GM19324 (cell line): Measurements from ENCODE around the gene FNIP1.
"Not testable (repeated sequence)": the region's sequence is repeated elsewhere in the genome, so short reads cannot be mapped to it uniquely, and the experiment has no call there.

Source experiments
- ATAC-seq: cut with Tn5 transposase; IDR thresholded peaks from one replicate; pipeline ENCODE4 v1.9.1; 2021; ENCODE audit warnings: mild to moderate bottlenecking, moderate library complexity; ENCODE audit not compliant: unreplicated experiment, low FRiP score

The FNIP1 gene

GRCh38 chr5:131644822-131645221, 152.0 kb downstream of the FNIP1 start:
- no peak for ATAC-seq

- ATAC-seq: no peak
Measured at GRCh38 chr5:131644370-131644769, 152.4 kb downstream of the FNIP1 start.

DNA sequence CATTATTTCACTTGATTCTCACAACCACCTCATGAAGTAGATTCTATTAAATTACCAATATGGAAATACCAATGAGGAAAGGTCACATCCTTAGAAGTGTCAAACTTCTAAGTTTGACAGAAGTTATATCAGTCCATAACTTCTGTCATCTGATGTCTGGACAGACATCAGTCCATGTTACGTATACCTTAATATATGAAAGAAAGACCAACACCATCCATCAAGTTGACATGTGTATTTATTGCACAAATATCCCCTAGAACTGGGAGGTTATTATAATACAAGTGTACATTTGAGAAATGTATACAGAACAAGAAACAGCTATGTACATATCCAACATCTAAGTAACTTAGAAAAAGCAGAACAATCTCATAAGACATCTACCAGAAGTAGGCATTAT, 155.3 kb downstream of the FNIP1 start:
- ATAC-seq: no peak

DNA sequence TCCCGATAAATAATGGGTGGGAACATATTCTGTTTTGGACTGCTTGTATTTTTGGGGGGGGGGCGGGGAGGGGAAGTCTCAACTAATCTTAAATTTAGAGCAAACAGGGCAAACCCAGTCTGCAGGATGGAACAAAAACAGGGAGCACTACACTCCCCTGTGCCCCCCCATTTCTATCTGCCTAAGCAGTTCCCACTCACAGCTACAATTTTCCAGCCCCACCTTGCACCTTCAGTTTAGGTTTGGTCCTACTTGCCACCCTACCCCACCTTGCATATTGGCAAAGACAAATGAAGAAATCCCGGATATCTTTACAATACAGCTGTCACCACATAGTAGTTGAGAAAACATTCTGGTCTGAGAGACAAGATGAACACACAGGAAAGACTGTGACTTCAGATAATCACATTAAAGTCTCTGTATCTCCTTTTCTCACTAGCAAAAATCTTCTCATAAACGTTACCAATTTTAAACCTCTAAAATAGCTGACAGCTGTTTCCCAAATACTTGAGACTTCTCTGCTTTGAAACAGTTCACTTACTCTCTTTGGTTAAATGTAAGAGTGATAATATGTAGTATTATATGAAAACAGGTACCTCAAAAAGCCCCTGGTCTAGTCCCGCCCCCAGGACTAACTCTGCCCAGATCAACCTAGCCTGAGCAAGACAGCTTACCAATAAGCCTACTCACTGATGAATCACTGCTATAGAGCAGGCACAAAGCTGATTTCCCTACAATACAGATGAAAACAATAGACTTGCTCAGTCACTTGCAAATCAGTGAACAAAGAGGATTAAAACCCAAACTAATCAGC, 156.6 kb downstream of the FNIP1 start:
- ATAC-seq: no peak

GRCh38 chr5:131639148-131639547, 157.7 kb downstream of the FNIP1 start:
- no peak for ATAC-seq

DNA sequence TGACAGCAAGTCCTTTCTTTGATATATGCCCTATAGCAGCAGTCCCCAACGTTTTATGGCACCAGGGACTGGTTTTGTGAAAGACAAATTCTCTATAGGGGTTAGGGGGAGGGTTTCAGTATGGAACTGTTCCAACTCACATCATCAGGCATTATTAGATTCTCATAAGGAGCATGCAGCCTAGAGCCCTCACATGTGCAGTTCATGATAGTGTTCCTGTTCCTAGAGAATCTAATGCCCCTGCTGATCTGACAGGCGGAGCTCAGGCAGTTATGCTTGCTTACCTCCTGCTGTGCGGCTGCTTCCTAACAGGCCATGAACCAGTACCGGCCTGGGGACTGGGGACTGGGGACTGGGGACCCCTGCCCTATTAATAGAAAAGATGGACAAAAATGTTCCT, 159.1 kb downstream of the FNIP1 start:
- no peak for ATAC-seq

DNA sequence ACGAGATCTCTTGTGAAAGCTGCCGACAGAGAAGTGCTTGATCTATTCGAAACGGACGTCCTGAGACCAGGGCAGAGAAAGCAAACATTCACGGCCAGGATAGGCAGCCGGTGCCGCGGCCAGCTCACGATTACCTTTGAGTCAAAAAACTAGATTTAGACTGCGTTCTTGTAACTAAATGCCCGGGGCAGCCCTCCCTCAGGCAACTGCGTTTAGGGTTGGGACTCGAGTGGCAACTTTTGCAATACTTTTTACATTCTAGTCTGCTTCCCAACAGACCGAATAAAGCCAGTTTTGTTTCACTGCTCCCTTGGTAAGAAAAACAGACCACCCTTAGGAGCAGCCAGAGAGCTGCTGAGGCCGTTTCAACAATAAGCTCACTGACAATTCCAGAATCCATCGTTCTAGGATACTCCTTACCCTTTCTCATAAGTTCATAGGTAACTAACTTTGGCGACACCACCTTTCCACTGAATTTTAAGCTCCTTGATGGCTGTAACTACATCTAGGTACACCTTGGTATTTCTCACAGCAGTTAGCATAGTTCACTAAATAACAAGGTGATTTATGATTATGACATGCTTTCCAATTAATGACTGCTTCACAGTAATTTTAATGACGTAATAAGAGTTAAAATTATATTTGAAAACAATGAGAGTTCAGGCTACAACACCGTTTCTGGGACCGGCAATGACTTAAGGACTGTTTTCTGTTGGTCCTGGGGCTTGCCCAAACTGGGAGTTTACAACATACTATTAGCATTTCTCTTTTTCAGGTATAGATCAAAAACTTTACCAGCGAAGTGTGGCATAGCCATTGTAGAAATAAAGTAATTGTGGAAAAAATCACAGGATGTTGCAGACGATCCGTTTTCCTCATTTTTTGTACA, 160.9 kb downstream of the FNIP1 start:
- no peak for ATAC-seq

DNA sequence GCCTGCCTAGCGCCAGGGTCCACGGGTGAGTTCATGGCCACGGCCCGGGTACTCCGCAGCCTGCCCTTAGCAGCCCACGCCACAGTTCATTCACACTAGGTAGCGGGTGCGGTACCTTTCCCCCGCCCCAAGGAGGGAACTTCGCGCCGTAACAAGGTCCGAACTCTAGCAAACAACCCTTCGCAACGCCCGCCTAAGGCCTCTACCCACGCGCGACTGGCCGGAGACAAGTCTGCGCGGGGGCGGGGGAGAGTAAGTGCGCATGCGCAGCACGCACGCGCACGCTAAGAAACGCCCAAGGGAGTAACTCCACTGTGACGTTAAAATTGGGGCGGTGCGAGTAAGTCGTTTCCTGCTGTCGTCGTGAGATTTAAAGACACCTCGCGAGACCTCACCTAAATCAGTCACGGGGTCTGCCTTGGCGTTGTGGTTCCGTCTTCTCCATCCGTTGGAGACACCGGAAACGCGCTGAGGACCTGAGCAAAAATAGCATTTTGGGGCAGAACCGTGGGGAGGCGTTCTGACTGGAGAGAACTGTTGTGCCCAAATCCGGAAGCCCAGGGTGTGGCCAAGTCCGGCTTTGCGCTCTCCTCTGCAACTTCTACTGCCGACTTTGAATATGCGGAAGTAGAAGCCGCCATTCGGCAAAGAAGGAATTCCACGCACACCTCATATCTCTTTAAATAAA, 161.7 kb downstream of the FNIP1 start, which contains the start of gene RAPGEF6:
Gene RAPGEF6, minus strand, starts transcription at position 234 of the 688 bp plus-strand sequence. Its CDS starts 199 bp downstream, at position 35.
- ATAC-seq: peak; percentile 95

GRCh38 chr5:131634666-131634995, 162.2 kb downstream of the FNIP1 start:
- ATAC-seq: peak; percentile 23

DNA sequence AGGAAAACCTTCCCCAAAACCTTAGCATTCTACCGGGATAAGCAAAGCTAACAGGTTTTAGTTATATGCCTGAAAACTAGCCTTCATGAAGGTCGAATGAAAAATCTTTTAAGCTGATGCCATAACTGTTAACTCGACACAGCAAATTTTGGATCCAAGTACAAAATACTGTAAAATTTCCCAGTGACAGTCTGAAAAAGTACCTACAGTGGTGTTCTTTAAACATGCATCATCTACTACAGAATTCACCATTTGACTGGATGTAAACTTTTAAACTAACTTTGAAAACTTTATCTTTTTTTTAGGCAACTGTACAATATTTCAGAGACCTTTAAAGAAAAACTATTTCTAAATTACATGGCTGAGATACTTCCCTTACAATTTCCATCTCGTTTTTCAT, 162.6 kb downstream of the FNIP1 start:
- no peak for ATAC-seq

DNA sequence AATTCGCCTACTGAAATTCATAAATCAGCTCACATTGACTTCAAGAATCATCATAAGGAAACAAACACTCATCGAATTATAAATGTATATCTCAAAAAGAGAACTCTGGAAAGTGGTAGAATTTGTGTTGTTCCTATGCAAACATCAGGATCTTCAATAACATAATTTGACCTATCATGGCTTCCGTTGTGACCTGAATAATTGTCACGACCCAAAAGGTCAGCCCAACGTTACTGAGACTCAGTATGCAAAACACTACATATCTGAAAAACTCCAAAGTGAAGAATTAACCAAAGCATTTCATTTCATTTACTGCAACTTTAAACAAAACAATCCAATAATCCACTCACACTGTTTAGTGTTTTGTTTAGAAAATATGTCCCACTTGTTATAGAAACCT, 163.0 kb downstream of the FNIP1 start:
- no peak for ATAC-seq

- ATAC-seq: no peak
Measured at GRCh38 chr5:131630963-131631350, 165.9 kb downstream of the FNIP1 start.

DNA sequence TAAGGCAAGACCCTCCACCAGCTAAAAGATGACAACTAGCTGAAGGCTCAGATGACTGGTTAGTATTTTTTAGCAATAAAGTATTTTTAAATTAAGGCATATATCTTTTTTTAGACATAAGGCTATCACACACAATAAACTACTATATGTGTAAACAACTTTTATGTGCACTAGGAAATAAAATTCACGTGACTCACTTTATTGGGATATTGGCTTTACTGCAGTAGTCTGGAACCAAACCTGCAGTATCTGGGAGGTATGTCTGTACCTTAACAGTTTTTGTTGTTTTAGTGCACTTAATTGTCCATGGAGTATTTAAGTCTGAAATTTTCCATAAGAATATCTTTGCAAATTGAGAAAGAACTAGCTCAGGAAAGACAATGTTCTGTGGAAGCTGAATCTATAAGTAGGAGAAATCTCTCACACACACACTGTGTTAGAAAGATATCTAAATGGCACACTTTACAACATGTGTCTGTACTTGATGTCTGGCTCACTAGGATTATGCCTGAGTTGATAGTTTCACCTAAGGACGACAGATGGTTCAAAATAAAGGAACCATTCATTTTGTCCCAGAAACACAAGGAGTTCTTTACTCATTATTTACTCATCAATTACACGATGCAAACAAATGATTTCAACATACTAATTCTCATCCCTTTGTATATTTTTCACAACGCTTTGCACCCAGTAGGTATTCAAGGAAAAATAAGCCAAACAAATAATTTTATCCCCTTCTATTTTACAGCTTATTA, 166.4 kb downstream of the FNIP1 start:
- no peak for ATAC-seq

DNA sequence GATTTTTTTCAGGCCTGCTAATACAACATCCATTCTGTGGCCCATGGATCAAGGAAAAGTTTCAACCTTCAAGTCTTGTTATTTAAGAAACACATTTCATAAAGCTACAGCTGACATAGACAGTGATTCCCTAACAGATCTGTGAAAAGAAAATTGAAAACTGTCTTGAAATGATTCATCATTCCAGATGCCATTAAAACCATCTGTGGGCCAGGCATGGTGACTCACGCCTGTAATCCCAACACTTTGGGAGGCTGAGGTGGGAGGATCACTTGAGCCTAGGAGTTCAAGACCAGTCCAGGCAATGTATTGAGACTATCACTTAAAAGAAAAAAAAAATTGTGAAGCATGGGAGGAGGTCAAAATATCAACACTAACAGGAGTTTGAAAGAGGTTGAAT, 167.8 kb downstream of the FNIP1 start:
- no peak for ATAC-seq

DNA sequence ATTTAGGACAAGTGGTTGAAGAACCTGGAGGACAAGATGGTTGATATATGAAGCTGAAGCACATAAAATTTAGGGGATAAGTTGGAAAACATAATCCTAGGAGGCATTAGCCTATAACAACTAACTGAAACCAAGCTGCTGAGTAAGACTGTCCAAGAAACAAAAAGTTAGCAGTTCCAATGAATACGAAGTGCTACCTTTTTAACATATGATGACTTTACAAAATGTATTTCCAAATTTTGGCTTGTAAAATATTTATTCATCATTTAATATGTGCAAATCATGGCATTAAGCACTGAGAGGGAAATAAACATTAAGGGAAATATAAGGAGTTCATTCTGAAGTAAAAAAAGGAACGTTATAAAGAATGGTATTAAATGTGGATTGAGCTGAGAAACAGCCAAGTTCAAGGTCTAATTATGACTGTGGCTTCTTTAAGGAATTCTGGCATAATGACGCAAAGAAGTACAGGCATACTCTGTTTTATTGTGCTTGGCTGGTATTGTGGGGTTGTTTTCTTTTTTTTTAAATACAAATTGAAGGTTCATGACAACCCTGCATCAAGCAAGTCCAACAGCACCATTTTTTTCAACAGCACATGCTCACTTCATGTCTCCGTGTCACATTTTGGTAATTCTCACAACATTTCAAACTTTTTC, 169.5 kb downstream of the FNIP1 start:
- ATAC-seq: no peak

GRCh38 chr5:131622633-131623032, 174.2 kb downstream of the FNIP1 start:
- ATAC-seq: no peak

GRCh38 chr5:131621164-131621563, 175.7 kb downstream of the FNIP1 start:
- not testable (repeated sequence) for ATAC-seq

DNA sequence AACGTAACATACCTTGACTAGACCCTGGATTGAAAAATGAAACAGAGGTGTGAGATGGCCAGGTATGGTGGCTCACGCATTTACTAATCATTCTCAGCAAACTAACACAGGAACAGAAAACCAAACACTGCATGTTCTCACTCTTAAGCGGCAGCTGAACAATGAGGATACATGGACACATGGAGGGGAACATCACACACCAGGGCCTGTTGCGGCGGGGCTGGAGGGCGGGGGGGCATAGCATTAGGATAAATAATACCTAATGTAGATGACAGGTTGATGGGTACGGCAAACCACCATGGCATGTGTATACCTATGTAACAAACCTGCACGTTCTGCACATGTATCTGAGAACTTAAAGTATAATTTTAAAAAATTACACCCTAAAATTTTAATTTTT, 177.7 kb downstream of the FNIP1 start:
- no peak for ATAC-seq

- ATAC-seq: no peak
Measured at GRCh38 chr5:131617140-131617822, 179.5 kb downstream of the FNIP1 start.
